22Rv1 (cell line): ENCODE data around the gene SLC6A5.

Source experiments
- ZFX ChIP-seq: fragments of 450-650 bp; IDR thresholded peaks from 2 replicates; pipeline ENCODE4 v1.6.1; 2017; ENCODE audit warnings: antibody characterized with exemption, borderline replicate concordance
- TF ChIP-seq, protein P1 (sequence below): fragments of 450-650 bp; IDR thresholded peaks from 2 replicates; pipeline ENCODE4 v1.5.1; 2017; ENCODE audit warnings: mild to moderate bottlenecking

GRCh38 chr11:20611892-20612291, 12.5 kb downstream of the SLC6A5 start:
- TF ChIP-seq, protein P1, sequence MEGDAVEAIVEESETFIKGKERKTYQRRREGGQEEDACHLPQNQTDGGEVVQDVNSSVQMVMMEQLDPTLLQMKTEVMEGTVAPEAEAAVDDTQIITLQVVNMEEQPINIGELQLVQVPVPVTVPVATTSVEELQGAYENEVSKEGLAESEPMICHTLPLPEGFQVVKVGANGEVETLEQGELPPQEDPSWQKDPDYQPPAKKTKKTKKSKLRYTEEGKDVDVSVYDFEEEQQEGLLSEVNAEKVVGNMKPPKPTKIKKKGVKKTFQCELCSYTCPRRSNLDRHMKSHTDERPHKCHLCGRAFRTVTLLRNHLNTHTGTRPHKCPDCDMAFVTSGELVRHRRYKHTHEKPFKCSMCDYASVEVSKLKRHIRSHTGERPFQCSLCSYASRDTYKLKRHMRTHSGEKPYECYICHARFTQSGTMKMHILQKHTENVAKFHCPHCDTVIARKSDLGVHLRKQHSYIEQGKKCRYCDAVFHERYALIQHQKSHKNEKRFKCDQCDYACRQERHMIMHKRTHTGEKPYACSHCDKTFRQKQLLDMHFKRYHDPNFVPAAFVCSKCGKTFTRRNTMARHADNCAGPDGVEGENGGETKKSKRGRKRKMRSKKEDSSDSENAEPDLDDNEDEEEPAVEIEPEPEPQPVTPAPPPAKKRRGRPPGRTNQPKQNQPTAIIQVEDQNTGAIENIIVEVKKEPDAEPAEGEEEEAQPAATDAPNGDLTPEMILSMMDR: no peak
- TF ChIP-seq ZFX: no peak
